HEK293T (cell line): Measurements from ENCODE around the gene SSNA1.

Experiments used
- BHLHE40 ChIP-seq: fragments of 450-650 bp; IDR thresholded peaks from 2 replicates; pipeline ENCODE4 v1.6.1; 2016; ENCODE audit warnings: mild to moderate bottlenecking, moderate library complexity, borderline replicate concordance
- CTBP1 ChIP-seq: fragments of 450-650 bp; IDR thresholded peaks from 2 replicates; pipeline ENCODE4 v1.6.1; 2016; ENCODE audit warnings: borderline replicate concordance
- ELF4 ChIP-seq: fragments of 450-650 bp; IDR thresholded peaks from 2 replicates; pipeline ENCODE4 v1.6.1; 2017; ENCODE audit warnings: antibody characterized with exemption
- FOXA1 ChIP-seq: fragments of 450-650 bp; IDR thresholded peaks from 2 replicates; pipeline ENCODE4 v1.6.1; 2016; ENCODE audit warnings: mild to moderate bottlenecking
- FOXM1 ChIP-seq: fragments of 450-650 bp; IDR thresholded peaks from 2 replicates; pipeline ENCODE4 v1.6.1; 2017; ENCODE audit warnings: mild to moderate bottlenecking, borderline replicate concordance
- HDGF ChIP-seq: fragments of 450-650 bp; IDR thresholded peaks from 2 replicates; pipeline ENCODE4 v1.6.1; 2017; ENCODE audit warnings: antibody characterized with exemption, borderline replicate concordance
- L3MBTL2 ChIP-seq: fragments of 450-650 bp; conservative IDR thresholded peaks from 2 replicates; pipeline ENCODE4 v1.6.1; 2016; ENCODE audit warnings: mild to moderate bottlenecking
- LEF1 ChIP-seq: fragments of 450-650 bp; IDR thresholded peaks from 2 replicates; pipeline ENCODE4 v1.6.1; 2017; ENCODE audit warnings: mild to moderate bottlenecking, borderline replicate concordance
- NFRKB ChIP-seq: fragments of 450-650 bp; IDR thresholded peaks from 2 replicates; pipeline ENCODE4 v1.6.1; 2016; ENCODE audit warnings: mild to moderate bottlenecking, moderate library complexity
- SP1 ChIP-seq: fragments of 450-650 bp; IDR thresholded peaks from 2 replicates; pipeline ENCODE4 v1.6.1; 2017
- TARDBP ChIP-seq: fragments of 450-650 bp; IDR thresholded peaks from 2 replicates; pipeline ENCODE4 v1.6.1; 2016

GRCh38 chr9:137204731-137205125 lies 16.3 kb downstream of the SSNA1 start:
- TF ChIP-seq CTBP1 (no peak), HDGF (no peak), NFRKB (no peak), ELF4 (no peak), BHLHE40 (no peak), SP1 (no peak), LEF1 (no peak), L3MBTL2 (no peak), FOXM1 (no peak), FOXA1 (no peak), TARDBP (no peak)
